Globus pallidus (tissue), 1 donor: Measurements from ENCODE around the gene MTM1.
A peak's percentile ranks its signal among the peaks of the same experiment; 100 is the strongest.

Experiments
- DNase-seq: peaks from one replicate; pipeline ENCODE4 v3.0.0-alpha.2; 2015; ENCODE audit warnings: low spot score

MTM1 gene

DNA sequence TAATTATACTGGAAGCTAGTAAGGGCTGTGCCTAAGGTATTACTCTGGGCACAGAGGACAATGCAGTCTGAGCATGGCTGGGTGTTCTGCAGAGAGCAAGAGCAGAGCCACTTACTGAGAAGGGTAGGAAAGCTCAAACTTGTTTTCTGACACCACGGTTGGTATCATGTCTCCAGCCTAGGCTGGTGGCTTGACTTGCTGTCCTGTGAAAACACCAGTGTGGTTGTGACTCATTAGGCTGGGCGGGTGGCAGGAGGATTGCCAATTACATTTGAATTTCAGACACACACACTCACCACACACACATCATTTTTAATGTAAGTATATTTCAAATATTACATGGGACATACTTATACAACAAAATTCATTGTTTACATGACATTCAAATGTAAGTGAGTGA is 19.7 kb upstream of the MTM1 start:
- no peak for DNase-seq

DNA sequence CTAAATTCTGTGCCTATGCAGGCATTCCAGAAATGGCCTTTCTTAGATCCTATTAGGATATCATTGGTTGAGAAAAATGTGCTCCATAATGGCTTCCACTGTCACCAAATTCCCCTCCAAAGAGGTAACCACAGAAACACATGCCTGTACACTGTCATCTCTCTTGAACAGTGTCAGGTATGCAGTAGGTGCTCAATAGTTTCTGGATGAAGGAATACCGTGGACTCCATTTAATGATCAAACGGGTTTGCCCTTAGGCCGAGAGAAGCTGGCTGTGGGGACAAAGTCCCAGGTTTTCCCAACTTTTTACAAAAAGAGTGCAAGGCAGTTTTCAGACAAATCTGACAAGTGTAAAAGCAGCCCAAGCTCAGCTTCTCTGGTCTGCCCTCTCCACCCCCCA is 16.5 kb upstream of the MTM1 start:
- no peak for DNase-seq

DNA sequence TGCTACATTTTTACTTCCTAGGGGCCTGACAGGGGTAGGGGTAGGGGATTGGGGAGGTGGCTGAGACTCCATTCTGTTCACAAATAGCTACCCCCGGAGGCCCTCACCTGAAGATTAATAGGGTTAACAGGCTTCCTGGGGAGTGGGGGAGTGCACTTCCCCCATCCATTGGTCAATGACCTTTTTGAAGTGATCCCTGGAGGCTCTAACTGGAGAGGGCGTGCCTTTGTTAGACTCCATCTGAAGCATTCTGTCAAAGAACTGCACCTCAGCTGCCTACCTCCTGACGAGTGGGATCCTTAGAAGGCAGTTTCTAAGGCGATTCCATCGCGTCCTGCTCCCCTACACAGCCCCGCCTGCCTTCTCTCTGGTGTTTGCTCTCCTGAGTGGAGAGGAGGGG is 10.0 kb upstream of the MTM1 start:
- DNase-seq = no peak

DNA sequence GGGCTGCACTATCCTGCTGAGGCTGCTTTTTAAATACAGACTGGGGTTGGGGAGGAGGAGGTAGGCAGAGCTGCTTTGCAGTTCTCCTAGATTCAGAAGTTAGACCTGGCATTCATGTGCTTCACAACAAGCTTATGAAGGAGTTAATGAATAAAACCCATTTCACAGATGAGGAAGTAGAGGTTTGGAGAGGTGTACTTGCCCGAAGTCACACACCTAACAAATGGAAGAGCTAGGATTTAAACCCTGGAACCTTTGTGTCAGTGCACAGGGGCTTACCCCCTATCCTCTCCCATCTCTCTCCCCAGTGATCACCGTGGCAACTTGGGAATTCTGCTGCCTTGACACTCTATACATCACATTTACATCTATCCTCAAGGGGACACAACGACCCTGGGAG is 3.6 kb upstream of the MTM1 start:
- DNase-seq = no peak

DNA sequence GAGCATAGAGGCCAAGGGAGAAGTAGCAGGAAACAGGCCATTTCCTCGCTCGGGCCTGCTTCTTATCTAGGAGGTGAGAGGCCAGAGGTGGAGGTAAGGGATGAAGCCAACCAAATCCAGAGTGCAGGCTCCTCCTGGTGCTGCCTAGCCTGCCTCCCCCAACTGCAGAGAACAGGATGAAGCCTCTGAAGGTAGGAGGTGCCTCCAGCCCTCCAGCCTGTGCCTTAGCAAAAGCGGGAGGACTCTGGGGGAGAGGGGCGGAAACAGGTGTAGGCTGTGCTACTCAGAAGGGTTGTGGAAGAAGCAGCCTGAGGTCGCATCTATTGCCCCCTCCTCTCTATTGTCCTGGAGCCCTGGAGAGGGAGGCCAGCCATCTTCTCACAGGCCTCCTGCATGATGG is 2.9 kb upstream of the MTM1 start:
- no peak for DNase-seq

DNA sequence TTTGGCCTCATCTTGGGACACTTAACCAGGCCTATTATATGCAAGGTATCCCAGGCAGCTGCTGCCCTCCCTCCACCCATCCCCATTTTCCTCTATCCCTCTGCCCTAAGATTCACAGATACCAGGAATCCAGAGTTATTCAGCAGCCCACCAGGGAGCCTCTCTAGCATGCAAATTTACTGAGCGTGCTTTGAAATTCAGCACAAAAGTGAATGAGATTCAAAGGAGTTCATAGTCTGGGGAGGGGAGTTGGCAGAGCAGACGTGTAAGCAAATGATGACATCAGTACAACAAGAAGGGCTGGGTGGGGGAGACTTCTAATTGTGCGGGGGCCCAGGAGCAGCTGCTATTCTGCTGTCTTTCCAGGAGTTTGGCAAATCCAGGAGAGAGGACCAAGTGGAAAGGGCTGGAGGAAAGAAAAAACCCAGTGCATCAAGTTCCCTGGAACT is 1.7 kb upstream of the MTM1 start:
- DNase-seq = peak; percentile 20

DNA sequence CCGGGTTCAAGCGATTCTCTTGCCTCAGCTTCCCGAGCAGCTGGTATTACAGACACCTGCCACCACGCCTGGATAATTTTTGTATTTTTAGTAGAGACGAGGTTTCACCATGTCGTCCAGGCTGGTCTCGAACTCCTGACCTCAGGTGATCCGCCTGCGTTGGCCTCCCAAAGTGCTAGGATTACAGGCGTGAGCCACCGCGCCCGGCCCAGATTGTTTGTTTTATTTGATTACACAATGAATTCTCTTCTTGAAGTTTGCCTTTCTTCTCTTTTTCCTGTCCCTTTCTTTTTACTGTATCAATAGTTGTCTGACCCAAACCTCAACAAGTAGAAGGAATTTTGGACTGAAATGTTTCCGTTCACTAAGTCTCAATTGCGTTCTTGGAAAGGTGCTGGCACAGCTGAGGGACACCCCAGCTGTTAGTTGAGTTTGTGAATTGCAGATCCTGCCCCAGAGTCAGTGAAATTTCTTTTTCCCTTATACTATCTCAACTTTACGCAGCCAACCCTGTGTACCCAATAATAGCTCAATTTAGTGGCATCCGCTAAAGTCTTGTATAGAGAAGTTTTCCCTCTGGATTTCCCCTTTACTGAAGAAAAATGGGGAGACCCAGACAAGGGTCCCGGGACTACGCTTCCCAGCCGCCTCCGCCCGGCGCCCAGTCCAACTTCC is 639 bp upstream of the MTM1 start:
- DNase-seq = no peak

DNA sequence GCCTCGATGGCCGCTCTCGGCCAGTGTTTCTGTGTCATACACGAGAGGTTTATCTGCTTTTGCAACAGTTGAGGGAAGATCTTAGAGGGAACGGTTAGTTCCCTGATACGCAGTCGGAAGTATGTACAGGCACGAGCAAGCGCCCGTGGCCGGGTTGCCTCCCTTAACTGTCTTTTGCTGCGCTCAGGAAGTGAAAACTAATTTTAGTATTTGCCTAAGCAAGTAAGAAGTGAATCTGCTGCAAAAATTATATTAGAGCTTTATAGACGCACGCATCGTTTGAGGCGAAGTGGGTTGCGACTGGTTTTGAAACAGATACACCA is 695 bp downstream of the MTM1 start:
- no peak for DNase-seq

DNA sequence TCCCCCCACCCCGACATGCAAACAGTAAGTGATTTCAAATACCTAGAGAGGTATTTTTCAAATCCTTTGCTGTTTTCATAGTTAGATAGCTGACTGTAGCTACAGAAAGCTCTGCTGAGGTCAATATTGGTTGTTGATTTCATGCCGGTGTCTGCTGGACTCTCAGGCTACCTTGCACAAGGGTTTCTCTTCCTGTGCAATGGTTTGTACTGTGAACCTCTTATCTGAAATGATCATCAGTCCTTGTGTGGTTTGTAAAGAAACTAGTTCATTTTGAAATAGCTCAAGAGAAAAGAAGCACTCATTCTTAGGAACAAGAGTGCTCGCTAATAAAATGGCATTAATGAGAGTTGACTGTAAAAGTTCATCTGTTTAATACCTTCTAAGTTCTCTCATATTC is 2.1 kb downstream of the MTM1 start:
- DNase-seq = no peak

DNA sequence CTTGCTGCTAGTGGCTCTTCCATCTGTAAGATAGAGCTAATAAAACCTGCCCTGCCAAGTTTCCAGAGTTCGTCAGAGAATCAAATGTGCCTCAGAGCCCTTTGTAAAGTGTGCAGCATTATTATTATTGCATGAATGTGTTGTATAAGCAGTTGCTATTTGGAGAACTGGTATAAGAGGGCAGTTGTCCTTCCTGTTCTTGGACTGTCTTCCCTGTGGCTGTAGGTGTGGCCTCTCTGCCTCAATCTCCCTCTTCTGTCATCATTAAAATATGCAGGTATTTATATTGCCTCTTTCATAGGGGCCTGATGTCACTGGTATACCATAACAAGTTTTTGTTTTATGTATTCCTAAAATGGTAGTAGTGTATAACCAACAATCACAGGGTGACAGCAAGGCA is 3.8 kb downstream of the MTM1 start:
- no peak for DNase-seq

DNA sequence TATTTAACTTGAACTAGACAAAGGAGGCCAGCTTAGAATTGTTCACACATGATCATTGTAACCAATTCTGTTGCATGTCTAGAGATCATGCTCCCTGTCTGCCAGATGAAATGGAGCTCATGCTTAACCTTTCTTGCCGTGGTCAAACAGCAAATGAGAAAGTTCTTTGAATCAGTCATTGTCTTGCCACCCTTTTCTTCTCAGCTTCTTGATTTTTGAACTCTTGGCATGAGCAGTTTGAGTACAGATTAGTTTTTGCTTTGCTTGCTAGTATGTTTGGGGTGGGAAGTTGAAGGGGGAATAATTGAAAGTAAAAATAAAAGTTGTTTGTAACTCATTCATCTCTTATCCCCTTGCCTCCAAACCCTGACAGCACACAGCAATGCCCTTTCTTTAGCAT is 4.7 kb downstream of the MTM1 start:
- DNase-seq = no peak

DNA sequence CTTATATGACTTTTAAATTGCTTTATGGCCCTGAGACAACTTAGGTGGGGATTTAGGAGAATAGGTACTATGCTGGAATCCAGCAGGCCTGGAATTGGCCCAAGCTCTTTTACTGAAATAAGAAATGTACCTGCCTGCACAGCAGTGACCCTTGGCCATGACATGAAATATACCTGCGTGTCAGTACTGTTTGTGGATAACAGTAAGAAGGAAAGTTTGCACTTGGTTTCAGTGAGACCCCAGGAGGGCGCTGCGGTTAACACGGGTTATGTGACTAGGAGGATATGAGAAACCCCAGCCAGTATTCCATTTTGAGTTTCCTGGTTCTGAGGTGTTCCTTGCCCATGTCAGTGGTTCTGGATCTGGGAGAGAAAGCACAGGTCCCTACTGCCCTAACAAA is 5.3 kb downstream of the MTM1 start:
- DNase-seq = no peak

DNA sequence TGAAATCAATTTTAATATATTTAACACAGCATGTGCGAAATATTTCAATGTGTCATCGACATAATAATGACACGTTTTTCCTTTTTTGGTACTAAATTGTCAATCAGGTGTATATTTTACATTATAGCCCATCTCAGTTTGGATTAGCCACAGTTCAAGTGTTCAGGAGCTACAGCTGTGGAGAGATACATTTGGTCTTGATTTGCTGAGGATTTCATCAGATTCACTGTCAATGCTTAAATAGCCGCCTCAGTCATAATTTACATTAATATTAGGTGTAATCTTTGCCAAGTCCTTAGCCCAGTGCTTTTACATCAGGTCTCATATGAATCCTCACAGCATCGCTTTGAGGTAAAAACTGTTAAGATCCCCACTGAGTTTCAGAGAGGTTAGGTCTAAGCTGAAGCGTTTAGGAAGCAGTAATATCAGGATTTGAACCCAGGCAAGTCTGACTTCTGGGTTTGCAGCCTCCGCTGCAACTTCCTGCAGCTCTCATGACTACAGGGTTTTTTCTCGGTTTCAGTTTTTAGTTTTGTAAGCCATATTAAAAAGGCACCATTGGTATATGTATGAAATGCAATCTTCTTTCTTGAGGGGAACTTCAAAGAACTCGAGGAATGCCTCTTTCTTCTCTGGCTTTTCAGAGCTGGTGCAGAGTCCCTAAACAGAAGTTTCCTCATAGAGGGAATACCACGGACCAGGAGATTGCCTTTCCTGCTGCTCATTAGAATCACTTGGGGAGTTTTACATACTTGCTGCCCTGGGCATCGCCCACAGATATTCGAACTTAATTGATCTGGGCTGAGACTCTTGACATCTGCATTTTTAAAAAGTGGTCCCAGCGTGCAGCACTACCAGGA is 6.4 kb downstream of the MTM1 start:
- DNase-seq = no peak

DNA sequence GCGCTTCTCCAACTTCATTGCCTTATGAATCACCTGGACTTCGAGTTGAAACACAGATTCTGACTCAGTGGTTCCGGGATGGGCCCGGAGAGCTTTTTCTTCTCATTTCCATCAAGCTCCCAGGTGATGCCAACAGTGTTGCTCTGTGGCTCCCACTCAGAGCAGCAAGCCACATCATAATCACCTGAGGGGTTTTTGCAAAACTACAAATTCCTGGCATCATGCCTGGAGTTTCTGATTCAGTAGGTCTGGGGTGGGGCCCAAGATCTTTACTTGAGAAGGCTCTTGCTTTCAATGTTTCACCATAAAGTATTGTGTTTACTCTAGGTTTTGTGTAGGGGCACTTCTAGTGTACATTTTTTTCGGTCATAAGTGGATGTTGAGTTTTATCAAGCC is 7.0 kb downstream of the MTM1 start:
- DNase-seq = no peak

DNA sequence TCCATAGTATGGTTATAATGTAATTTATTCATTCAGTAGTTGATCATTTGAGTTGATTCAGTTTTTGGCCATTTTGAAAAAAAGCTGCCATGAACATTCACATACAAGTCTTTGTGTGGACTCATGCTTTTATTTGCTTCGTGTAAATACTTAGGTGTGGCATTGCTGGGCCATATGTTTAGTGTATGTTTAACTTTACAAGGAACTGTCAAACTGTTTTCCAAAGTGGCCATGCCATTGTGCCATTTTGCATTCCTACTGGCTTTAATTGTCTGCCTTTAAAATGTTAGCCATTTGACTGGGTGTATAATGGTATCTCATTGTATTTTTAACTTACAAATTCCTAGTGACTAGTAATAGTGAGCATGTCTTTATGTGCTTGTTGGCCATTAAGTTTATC is 8.8 kb downstream of the MTM1 start:
- DNase-seq = no peak

DNA sequence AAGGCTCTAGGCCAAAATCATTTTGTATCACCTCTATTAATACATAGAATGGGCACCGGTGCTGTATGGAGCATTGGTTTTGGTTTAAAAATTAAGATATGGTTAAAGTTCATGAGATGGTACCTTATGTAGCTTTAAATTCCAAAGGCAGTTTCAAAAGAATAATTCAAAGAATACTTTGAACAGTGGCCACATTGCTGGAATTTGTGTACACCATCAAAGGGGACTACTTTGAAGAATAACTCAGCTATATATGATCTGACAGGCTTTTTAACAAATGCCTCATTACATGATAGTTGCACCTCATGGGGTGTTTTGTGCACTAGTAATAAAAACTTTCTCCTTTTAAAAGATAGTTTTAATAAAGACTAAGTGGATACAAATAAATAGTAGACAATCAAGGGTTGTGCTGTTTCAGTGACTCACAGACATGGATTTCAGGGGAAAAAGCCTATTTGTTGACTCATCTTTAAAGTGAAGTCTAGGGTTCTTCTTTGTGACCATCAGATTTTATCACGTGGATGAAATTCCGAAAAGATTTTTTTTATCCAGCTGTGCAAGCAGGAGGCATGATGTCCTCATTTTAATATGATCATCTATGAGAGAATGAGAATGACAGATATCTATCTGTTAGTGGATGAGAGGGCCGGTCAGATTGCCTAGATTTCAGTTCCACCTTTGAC is 12.8 kb downstream of the MTM1 start:
- DNase-seq = no peak

DNA sequence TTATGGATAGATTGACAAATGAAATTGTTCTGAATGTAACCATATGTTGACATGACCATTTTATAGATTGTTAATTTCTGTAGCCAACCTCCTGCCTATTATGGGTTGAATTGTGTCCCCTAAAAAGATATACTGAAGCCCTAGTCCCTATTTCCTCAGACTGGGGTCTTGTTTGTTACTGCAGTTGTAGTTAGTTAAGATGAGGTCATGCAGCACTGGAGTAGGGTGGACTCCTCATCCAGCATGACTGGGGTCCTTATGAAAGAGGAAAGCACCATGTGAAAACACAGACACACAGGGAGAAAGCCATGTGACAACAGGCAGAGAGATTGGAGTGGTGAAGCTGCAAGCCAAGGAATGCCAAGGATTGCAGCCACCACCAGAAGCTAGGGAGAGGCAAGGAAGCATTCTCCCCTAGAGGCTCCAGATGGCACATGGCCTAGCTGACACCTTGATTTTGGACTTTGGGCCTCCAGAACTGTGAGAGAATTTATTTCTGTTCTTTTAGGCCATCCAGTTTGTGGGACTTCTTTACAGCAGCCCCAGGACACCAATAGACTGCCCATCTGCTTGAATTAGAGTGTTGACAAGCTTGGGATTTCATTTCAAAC is 14.0 kb downstream of the MTM1 start:
- DNase-seq = no peak

DNA sequence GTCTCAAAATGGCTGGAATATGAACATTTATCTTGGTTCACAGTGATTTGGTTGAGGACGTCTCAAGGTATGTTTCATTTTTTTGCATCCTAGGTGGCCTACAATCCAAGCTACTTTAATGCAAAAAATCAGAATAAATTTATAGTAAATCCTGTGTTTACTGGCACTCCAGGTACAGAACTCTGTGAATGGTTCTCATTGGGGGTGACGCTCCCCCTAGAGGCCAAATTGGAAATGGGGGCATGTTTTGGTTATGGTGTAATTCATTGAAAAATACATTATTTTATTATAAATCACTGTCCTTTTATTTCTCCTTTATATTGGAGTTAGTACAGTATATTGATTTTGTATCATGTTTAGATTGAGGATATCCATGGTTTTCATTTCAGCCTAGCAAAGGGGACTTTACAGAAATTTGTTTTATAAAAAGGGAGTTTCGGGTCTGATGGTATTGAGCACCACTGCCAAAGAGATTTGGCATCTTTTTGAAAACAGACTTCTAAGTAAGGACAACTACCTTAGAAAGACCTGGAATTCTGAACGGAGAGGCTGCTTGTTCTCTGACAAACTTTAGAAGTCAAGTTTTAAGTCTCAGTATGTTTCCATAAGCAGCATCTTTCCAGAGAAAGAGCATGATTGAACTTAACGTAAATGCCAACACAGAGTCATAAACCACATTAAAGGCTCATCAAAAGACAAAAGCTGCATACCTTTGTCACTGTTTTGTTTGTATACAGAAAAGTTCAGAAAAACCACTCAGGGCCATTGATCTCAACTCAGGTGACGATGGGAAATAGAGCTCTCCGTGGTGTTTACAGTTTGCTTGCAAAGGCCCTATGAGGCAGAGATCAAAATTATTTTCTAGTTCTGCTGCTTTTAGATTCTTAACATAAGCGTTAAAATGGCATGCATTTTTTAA is 19.4 kb downstream of the MTM1 start:
- DNase-seq = no peak

DNA sequence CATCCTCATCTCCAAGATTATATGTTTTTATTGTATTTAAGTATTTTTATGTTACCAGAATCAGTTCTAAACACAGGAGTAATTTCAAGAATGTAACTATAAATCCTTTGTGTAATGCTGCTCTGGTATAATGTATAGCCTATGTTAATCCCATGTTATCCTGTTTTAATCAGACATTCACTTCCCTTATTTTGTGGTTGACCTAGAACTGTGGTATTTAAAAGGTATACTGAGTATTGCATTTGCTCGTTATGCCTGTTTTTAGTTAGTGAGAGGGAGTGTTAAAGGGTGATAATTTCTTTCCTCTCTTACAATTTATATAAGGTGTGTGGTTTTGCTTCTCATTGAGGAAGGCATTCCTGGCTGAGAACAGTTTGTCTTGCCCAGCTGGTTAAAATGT is 26.2 kb downstream of the MTM1 start:
- DNase-seq = no peak

DNA sequence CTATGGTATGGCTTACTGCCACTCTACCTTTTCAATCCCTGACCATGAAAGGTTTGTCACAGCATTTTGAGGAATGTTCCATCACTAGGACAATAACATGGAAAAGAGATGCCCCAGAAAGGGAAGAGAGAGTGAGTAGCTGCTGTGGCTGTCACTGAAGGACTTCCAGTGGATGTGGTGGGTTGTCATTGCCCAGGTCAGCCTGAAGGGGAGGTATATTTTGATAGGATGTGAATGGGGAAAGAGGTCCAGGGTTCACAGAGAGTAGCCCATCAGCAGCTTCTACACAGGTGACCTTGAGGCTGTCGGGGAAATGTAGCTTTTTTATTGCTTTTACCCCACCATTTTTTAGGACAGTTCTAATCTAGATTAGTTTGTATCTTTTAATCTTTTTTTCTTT is 30.8 kb downstream of the MTM1 start:
- no peak for DNase-seq

DNA sequence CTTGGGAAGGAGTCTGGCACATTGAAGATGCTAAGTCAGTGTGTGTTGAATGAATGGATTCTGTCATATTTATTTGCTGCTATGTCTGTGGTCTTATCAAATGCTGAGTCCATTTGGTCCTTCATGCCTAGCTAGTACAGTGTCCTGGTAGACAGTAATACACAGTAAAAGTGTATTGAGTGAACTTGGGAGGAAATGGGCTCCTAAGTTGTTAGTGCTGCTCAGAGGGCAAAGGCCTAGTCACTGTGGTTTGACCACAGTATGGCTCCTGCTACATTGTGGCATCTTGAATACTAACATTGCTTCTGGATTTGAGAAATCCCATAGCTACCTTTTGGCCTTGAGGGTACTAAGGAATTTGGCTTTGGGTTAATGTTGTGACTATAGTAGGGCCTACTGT is 33.9 kb downstream of the MTM1 start:
- DNase-seq = no peak

DNA sequence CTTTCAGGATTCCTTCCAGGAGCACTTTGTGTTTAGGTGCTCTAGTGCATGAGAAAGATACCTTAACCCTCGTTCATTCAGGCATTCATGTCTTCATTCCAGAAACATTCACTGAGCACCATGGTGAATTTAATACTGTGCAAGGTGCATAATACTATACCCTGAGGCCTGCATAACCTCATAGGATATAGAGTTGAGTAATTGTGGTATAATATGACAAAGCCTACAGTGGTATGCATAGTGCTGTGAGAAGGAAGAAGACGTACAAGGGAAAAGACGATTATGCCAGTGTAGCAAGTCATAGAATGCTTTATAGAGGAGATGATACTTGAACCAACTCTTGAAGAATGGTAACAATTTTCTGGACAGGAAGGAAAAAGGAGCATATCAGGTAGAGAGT is 34.3 kb downstream of the MTM1 start:
- no peak for DNase-seq
